GM12801 (cell line): ENCODE results near the gene SLC38A3.

Source experiments
- TF ChIP-seq, protein P1 (sequence below): IDR thresholded peaks from one replicate; pipeline ENCODE4 v1.5.1; 2011; ENCODE audit warnings: control low read depth; ENCODE audit not compliant: insufficient read length; ENCODE audit errors: extremely low read depth

The SLC38A3 gene

GRCh38 chr3:50266017-50266416 lies 60.9 kb downstream of the SLC38A3 start:
- TF ChIP-seq, protein P1, sequence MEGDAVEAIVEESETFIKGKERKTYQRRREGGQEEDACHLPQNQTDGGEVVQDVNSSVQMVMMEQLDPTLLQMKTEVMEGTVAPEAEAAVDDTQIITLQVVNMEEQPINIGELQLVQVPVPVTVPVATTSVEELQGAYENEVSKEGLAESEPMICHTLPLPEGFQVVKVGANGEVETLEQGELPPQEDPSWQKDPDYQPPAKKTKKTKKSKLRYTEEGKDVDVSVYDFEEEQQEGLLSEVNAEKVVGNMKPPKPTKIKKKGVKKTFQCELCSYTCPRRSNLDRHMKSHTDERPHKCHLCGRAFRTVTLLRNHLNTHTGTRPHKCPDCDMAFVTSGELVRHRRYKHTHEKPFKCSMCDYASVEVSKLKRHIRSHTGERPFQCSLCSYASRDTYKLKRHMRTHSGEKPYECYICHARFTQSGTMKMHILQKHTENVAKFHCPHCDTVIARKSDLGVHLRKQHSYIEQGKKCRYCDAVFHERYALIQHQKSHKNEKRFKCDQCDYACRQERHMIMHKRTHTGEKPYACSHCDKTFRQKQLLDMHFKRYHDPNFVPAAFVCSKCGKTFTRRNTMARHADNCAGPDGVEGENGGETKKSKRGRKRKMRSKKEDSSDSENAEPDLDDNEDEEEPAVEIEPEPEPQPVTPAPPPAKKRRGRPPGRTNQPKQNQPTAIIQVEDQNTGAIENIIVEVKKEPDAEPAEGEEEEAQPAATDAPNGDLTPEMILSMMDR, result no peak

GRCh38 chr3:50266836-50267235 lies 61.8 kb downstream of the SLC38A3 start:
- TF ChIP-seq, protein P1, result no peak

GRCh38 chr3:50267280-50267913 lies 62.3 kb downstream of the SLC38A3 start:
- TF ChIP-seq, protein P1, result no peak

GRCh38 chr3:50268276-50268675 lies 63.2 kb downstream of the SLC38A3 start:
- TF ChIP-seq, protein P1, result no peak

GRCh38 chr3:50268703-50269451 lies 63.8 kb downstream of the SLC38A3 start, which contains the start of gene SEMA3B:
TSS of gene SEMA3B (plus strand) at chr3:50269147. CDS start at chr3:50269241, 94 bp downstream.
- TF ChIP-seq, protein P1, result no peak

GRCh38 chr3:50269460-50269859 lies 64.4 kb downstream of the SLC38A3 start:
- TF ChIP-seq, protein P1, result no peak

- TF ChIP-seq, protein P1, result no peak
Observed at GRCh38 chr3:50269977-50270413, 64.9 kb downstream of the SLC38A3 start.
